ENCODE data around the gene ZBED5. TPM values are rescaled to one million over a fixed set of nuclear protein-coding genes. Genes with fewer than 3 reads are reported as not detected.

The ZBED5 gene
- total RNA-seq, 1 experiment from 2014 or later = 21.5 TPM

DNA sequence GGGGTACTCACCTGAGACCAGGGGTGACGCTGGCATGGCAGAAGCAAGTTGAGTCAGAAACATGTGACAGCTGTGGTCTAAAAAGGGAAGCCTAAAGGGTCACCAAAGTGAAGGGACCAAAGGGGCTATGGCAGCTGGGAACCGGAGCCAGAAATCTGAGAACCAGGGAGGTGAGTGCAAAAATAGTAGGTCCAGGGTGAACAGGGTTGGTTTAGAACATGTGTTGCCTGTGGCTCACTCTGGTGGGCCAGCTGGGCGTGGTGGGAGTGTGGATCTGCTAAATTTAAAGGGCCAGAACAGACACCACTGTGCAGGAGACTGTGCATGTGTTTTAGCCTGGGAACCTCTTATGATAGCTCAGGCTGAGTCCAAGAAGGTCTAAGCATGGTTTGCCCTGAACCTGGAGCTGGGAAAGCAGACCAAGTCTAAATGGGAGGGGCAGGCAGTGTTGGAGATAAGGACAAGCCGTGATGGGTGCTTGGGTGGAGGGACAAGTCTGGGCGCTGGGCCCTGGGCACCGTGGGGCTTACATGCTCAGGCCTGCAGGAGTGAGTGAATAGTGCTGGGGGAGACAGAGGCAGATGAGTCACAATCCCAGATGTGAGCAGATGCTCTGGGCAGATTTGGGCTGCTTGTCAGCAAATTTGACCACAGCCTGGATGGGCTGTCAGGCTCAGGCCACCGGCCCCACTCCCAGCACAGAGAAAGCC lies 41.4 kb upstream of the ZBED5 start:
- Histone ChIP-seq H3K9me3 (ENCODE audit: insufficient read depth, low read depth) (no peaks in the 10 kb centered on the region), H3K4me1 (replicated peaks; ENCODE audit: insufficient read depth) (peaks cover 61% of the 10 kb centered on the region), H3K4me3 (peak overlapping the region; percentile 48), H3K9me2 (ENCODE audit: insufficient read depth) (no peaks in the 10 kb centered on the region), H3K36me3 (ENCODE audit: low read depth) (no peaks in the 10 kb centered on the region), H3K27ac (peak overlapping the region; percentile 98), H3K27me3 (ENCODE audit: insufficient read depth, low read depth) (no peaks in the 10 kb centered on the region), H4K20me1 (ENCODE audit: insufficient read depth) (no peaks in the 10 kb centered on the region), H3F3A (ENCODE audit: insufficient read depth, low read depth) (peaks cover 53% of the 10 kb centered on the region), H2AFZ (peak overlapping the region; percentile 71), H3K4me2 (peak overlapping the region; percentile 93), H3K79me2 (ENCODE audit: low read depth) (peaks cover 8% of the 10 kb centered on the region; the same call in 1 of the 2 replicates)
- POLR2A ChIA-PET (ENCODE audit: unreplicated experiment) = interaction anchor here (0.6 to 0.7 kb wide), 2 partner anchors 35 to 42 kb away, joined by 4 to 6 read pairs; partner anchors contain the start of gene ZBED5
- DNase-seq = peak; percentile 44 to 57
- intact Hi-C loops (cut with micrococcal nuclease; ENCODE audit: unreplicated experiment) = loop anchor here (2.0 kb wide), 2 partner anchors 40 to 90 kb away; partner anchors contain the start of genes EIF4G2 and ZBED5
- BruUV-seq (replicated peaks) = TSS peak; percentile 59
- TF ChIP-seq, protein P1, sequence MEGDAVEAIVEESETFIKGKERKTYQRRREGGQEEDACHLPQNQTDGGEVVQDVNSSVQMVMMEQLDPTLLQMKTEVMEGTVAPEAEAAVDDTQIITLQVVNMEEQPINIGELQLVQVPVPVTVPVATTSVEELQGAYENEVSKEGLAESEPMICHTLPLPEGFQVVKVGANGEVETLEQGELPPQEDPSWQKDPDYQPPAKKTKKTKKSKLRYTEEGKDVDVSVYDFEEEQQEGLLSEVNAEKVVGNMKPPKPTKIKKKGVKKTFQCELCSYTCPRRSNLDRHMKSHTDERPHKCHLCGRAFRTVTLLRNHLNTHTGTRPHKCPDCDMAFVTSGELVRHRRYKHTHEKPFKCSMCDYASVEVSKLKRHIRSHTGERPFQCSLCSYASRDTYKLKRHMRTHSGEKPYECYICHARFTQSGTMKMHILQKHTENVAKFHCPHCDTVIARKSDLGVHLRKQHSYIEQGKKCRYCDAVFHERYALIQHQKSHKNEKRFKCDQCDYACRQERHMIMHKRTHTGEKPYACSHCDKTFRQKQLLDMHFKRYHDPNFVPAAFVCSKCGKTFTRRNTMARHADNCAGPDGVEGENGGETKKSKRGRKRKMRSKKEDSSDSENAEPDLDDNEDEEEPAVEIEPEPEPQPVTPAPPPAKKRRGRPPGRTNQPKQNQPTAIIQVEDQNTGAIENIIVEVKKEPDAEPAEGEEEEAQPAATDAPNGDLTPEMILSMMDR (conservative IDR thresholded peaks at IDR 0.05) = no peak
- no peak for TF ChIP-seq EZH2 (IDR thresholded peaks at IDR 0.05; ENCODE audit: low read depth)
- CTCF ChIA-PET = no interaction called here

DNA sequence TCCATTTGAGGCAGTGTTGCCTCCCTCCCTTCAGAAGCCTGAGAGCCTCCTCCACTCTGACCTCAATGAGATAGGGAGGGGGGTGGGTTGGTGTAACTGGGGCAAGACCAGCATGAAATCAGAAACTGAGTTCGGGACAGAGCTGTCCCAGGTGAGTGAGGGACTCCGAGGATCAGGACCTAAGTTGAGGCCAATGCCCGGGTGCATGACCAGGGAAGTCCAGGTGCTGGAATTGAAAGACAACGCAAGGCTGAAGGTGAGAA lies 40.8 kb upstream of the ZBED5 start:
- BruUV-seq (replicated peaks) = no TSS peak
- no peaks in the 10 kb centered on the region for H3K9me3 ChIP-seq (ENCODE audit: insufficient read depth, low read depth)
- H3F3A ChIP-seq (ENCODE audit: insufficient read depth, low read depth) = peaks cover 53% of the 10 kb centered on the region
- TF ChIP-seq, protein P1 (conservative IDR thresholded peaks at IDR 0.05) = no peak
- no peak for TF ChIP-seq EZH2 (IDR thresholded peaks at IDR 0.05; ENCODE audit: low read depth)
- peaks cover 64% of the 10 kb centered on the region for H3K4me1 ChIP-seq (replicated peaks; ENCODE audit: insufficient read depth)
- DNase-seq = no peak
- H3K4me3 ChIP-seq = peak overlapping the region; percentile 48
- no peaks in the 10 kb centered on the region for H4K20me1 ChIP-seq (ENCODE audit: insufficient read depth)
- H3K27ac ChIP-seq = peak overlapping the region; percentile 98
- no peaks in the 10 kb centered on the region for H3K27me3 ChIP-seq (ENCODE audit: insufficient read depth, low read depth)
- CTCF ChIA-PET = no interaction called here
- H3K9me2 ChIP-seq (ENCODE audit: insufficient read depth) = no peaks in the 10 kb centered on the region
- peaks cover 8% of the 10 kb centered on the region; the same call in 1 of the 2 replicates for H3K79me2 ChIP-seq (ENCODE audit: low read depth)
- peak overlapping the region; percentile 71 for H2AFZ ChIP-seq
- peak overlapping the region; percentile 93 for H3K4me2 ChIP-seq
- POLR2A ChIA-PET (ENCODE audit: unreplicated experiment) = interaction anchor here (0.7 kb wide), 1 partner anchor 35 kb away, joined by 4 read pairs; no protein-coding TSS in a partner anchor
- no peaks in the 10 kb centered on the region for H3K36me3 ChIP-seq (ENCODE audit: low read depth)
- intact Hi-C loops (cut with micrococcal nuclease; ENCODE audit: unreplicated experiment) = loop anchor here (2.0 kb wide), 2 partner anchors 40 to 90 kb away; partner anchors contain the start of genes EIF4G2 and ZBED5

DNA sequence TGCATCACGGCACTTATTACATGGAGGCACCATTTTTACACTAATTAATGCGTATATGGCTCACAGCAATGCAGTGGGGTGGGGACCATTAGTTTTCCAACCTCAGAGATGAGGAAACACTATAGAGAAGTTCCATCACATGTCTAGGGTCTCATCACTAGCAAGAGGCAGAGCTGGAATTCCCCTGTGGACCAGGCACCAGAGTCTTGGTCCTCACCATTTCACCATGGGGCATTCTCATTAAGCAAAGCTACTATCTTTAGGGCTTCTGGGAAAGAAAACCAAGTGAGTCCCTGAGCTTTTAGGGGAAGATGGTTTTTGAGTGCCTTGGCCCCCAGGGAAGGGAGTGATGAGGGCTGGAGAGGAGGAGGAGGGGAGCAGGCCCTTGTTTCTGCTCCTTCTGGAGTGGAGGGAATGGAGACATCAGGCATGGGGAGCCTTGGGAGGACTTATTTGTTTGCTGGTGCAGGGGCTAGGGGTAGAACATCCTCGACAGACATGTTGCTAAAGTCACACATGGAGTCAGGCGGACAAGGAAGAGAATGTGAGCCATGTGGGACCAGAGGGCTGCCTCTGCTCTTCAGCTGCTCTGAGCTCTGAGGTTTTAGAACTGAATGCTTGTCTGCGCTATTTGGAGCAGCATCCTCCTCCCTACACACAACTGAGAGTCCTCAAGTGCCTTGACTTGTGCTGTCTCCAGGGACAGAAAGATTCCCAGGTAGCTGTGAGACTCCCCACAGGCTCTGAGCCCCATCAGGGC lies 40.3 kb upstream of the ZBED5 start:
- Histone ChIP-seq H3K79me2 (ENCODE audit: low read depth) (peaks cover 8% of the 10 kb centered on the region; the same call in 1 of the 2 replicates), H3F3A (ENCODE audit: insufficient read depth, low read depth) (peaks cover 53% of the 10 kb centered on the region), H3K27me3 (ENCODE audit: insufficient read depth, low read depth) (no peaks in the 10 kb centered on the region), H3K4me3 (peak overlapping the region; percentile 48), H2AFZ (peak overlapping the region; percentile 71), H3K9me3 (ENCODE audit: insufficient read depth, low read depth) (no peaks in the 10 kb centered on the region), H3K36me3 (ENCODE audit: low read depth) (no peaks in the 10 kb centered on the region), H3K27ac (peak overlapping the region; percentile 98), H3K4me2 (peak overlapping the region; percentile 93), H4K20me1 (ENCODE audit: insufficient read depth) (no peaks in the 10 kb centered on the region), H3K9me2 (ENCODE audit: insufficient read depth) (no peaks in the 10 kb centered on the region), H3K4me1 (replicated peaks; ENCODE audit: insufficient read depth) (peaks cover 64% of the 10 kb centered on the region)
- ChIA-PET CTCF (no interaction called here), POLR2A (ENCODE audit: unreplicated experiment) (interaction anchor here (0.6 kb wide), 1 partner anchor 39 kb away, joined by 3 read pairs; no protein-coding TSS in a partner anchor)
- intact Hi-C loops (cut with micrococcal nuclease; ENCODE audit: unreplicated experiment) = loop anchor here (2.0 kb wide), 2 partner anchors 39 to 89 kb away; partner anchors contain the start of genes EIF4G2 and ZBED5
- no TSS peak for BruUV-seq (replicated peaks)
- DNase-seq = no peak
- no peak for TF ChIP-seq EZH2 (IDR thresholded peaks at IDR 0.05; ENCODE audit: low read depth)
- TF ChIP-seq, protein P1 (conservative IDR thresholded peaks at IDR 0.05) = no peak

Measured in PC-9 (cell line).